AG04450 (cell line): ENCODE measurements around the gene DSPP. TPM values are rescaled to one million over a fixed set of nuclear protein-coding genes. Genes with fewer than 3 reads are reported as not detected.
"Not testable (repeated sequence)": the region's sequence is repeated elsewhere in the genome, so short reads cannot be mapped to it uniquely, and the experiment has no call there.

ENCODE experiments used
- CTCF ChIA-PET: fragments of 300-600, 350-600 bp; formaldehyde crosslinking; extraction: SDS; loops from one replicate; lab custom pipeline; 2022; ENCODE audit warnings: antibody characterized with exemption, inconsistent platforms; lab: Charles Lee
- POLR2A ChIA-PET: fragments of 350-600 bp; formaldehyde crosslinking; extraction: SDS; loops from one replicate; lab custom pipeline; 2021; ENCODE audit warnings: antibody characterized with exemption, inconsistent platforms; lab: Yijun Ruan, JAX
- DNase-seq: peaks from one replicate; pipeline ENCODE4 v3.0.0-alpha.2; 2011; ENCODE audit warnings: low read depth, low spot score
- H3K27ac ChIP-seq: one replicate; pipeline ENCODE4 v1.5.1; 2012; ENCODE audit warnings: low read depth, low read length, control low read depth
- H3K27me3 ChIP-seq: one replicate; pipeline ENCODE4 v1.6.0; 2012; ENCODE audit warnings: low read length; ENCODE audit not compliant: control insufficient read depth, insufficient read depth
- H3K4me3 ChIP-seq: 2 replicates; pipeline ENCODE4 v1.5.1; 2011; ENCODE audit warnings: mild to moderate bottlenecking, low read depth, low read length, control low read depth
- H3K9me3 ChIP-seq: 2 replicates; pipeline ENCODE4 v1.5.1; 2012; ENCODE audit warnings: low read length; ENCODE audit not compliant: control insufficient read depth, insufficient read depth
- polyA plus RNA-seq: library from polyadenylated mRNA; depleted of rRNA; stranded (reverse); fragments of >200 nt; gene quantifications from 2 replicates; pipeline ENCODE4 v1.2.3, GENCODE V29; 2011
- TF ChIP-seq, protein P1 (sequence below): IDR thresholded peaks from 2 replicates; pipeline ENCODE4 v1.5.1; 2011; ENCODE audit warnings: low read depth, low read length, control low read depth, inconsistent platforms

Gene DSPP
- polyA plus RNA-seq, 1 experiment: not detected

DNA sequence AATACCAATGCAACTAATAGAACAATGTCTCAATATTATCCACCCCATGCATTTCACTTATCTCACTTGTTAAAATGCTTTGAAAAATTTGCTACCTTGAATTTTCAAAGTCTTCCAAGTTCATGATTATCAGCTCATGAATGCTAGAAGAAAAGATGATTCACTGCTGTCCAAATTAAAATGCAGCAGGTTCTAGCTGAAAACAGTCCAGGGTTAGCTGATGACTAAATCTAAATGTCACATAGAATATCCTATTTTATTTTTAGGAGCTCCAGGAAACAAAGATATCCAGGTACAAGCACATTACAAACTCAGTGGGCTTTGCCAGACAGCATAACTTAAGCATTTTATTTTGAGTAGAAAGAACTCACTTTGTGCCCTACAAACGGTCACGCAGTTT lies 41.1 kb upstream of the DSPP start:
- Histone ChIP-seq H3K27me3 (peaks cover 4% of the 10 kb centered on the region), H3K9me3 (no peaks in the 10 kb centered on the region), H3K27ac (no peak overlapping the region), H3K4me3 (no peak overlapping the region)
- TF ChIP-seq, protein P1, sequence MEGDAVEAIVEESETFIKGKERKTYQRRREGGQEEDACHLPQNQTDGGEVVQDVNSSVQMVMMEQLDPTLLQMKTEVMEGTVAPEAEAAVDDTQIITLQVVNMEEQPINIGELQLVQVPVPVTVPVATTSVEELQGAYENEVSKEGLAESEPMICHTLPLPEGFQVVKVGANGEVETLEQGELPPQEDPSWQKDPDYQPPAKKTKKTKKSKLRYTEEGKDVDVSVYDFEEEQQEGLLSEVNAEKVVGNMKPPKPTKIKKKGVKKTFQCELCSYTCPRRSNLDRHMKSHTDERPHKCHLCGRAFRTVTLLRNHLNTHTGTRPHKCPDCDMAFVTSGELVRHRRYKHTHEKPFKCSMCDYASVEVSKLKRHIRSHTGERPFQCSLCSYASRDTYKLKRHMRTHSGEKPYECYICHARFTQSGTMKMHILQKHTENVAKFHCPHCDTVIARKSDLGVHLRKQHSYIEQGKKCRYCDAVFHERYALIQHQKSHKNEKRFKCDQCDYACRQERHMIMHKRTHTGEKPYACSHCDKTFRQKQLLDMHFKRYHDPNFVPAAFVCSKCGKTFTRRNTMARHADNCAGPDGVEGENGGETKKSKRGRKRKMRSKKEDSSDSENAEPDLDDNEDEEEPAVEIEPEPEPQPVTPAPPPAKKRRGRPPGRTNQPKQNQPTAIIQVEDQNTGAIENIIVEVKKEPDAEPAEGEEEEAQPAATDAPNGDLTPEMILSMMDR: no peak
- ChIA-PET POLR2A (no interaction called here), CTCF (no interaction called here)
- no peak for DNase-seq

DNA sequence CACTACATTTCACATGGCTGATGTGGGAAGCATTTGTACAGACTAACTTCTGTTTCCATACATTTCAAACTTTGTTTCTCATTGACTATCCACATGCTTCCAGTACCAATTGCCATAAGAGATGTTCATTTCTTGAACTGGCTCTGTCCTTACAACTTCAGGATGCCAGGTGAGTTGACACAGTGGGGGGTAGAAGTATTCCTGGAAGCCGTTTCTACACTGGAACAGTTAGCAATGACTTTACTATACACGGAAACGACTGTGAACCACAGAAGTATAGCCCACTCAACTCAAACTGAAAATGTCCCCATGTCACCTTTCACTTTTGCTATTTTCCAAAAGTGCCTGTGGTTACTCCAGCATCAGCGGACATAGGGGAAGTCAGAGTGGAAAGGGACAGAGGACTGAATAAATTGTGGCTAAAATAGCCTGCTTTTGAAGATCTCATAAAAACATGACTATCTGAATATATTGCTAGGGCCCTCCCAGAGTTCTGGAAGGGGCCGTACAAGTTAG lies 38.0 kb upstream of the DSPP start:
- DNase-seq: no peak
- TF ChIP-seq, protein P1: no peak
- ChIA-PET CTCF (no interaction called here), POLR2A (no interaction called here)
- H3K27me3 ChIP-seq: peaks cover 4% of the 10 kb centered on the region
- no peak overlapping the region for H3K27ac ChIP-seq
- H3K9me3 ChIP-seq: no peaks in the 10 kb centered on the region
- H3K4me3 ChIP-seq: no peak overlapping the region

DNA sequence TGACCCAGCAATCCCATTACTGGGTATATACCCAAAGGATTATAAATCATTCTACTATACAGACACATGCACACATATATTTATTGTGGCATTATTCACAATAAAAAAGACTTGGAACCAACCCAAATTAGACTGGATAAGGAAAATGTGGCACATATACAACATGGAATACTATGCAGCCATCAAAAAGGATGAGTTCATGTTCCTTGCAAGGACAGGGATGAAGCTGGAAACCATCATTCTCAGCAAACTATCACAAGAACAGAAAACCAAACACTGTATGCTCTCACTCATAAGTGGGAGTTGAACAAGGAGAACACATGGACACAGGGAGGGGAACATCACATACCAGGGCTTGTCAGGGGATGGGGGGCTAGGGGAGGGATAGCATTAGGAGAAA lies 34.0 kb upstream of the DSPP start:
- H3K27ac ChIP-seq, H3K9me3 ChIP-seq, POLR2A ChIA-PET, H3K4me3 ChIP-seq, CTCF ChIA-PET, H3K27me3 ChIP-seq, DNase-seq: not testable (repeated sequence)

DNA sequence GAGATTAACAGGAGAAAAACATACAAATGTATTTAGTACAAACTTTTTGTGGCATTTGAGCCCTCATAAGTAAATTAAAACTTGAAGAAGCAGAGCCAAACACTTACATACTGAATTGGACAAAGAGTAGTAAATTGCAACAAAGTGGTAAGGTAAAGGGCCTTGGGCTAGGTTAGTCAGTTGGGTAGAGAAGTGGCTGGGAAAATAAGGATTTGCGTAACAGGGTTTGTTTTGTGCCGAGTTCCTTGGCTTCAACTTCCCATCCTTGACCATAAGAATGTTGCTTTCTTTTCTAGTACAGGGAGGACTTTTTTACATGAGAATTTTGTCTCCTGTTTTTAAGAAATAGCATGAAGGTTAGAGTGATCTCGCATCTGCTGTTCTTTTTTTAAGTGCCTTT lies 33.3 kb upstream of the DSPP start:
- no peak overlapping the region for H3K4me3 ChIP-seq
- TF ChIP-seq, protein P1: no peak
- ChIA-PET CTCF (no interaction called here), POLR2A (no interaction called here)
- H3K27ac ChIP-seq: no peak overlapping the region
- H3K9me3 ChIP-seq: no peaks in the 10 kb centered on the region
- H3K27me3 ChIP-seq: no peaks in the 10 kb centered on the region
- no peak for DNase-seq

DNA sequence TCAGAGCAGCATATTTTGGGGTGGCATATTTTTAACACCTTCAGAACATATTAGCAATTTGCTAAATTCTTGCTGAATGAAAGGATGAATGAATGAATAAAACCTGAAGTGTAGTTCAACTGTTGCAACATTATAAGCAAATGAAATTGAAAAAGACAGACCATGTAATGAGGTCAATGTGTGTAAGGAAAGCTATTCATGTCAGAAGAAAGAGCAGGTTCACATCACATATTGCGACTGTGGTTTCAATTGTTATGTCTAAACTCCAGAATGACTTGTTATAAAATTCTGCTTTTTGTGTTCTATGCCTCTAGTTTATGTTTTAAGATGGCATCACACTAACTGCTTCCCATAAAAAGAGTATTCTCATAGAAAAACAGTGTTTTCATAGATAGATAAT lies 32.9 kb upstream of the DSPP start:
- no peaks in the 10 kb centered on the region for H3K9me3 ChIP-seq
- H3K27ac ChIP-seq: no peak overlapping the region
- POLR2A ChIA-PET: no interaction called here
- DNase-seq: no peak
- H3K27me3 ChIP-seq: no peaks in the 10 kb centered on the region
- TF ChIP-seq, protein P1: no peak
- CTCF ChIA-PET: no interaction called here
- H3K4me3 ChIP-seq: no peak overlapping the region

DNA sequence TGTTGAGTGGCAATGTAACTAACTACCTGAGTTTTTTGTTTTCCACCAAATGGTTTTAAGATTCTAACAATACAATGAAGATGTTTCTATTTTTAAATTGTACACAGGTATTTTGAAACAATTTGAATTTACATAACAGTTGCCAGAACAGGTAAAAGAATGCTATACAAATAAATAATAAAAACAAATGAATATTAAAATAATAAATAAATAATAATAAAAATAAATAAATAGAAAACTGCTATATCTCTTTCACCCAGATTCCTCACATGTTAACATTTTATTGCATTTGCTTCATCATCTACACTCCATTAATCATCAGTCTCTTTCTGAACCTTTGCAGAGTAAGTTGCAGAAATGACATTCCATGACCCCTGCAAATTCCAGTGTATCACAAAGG lies 32.3 kb upstream of the DSPP start:
- no peaks in the 10 kb centered on the region for H3K9me3 ChIP-seq
- POLR2A ChIA-PET: no interaction called here
- no peak for DNase-seq
- H3K27ac ChIP-seq: no peak overlapping the region
- TF ChIP-seq, protein P1: no peak
- no peaks in the 10 kb centered on the region for H3K27me3 ChIP-seq
- no peak overlapping the region for H3K4me3 ChIP-seq
- CTCF ChIA-PET: no interaction called here
